Measurements from ENCODE around the gene PNMA6A. TPM values are rescaled to one million over a fixed set of nuclear protein-coding genes. Genes with fewer than 3 reads are reported as not detected.
"Not testable (repeated sequence)": the region's sequence is repeated elsewhere in the genome, so short reads cannot be mapped to it uniquely, and the experiment has no call there.

PNMA6A gene
- total RNA-seq, 1 donor from 2014 or later: 1.2 TPM

- Histone ChIP-seq H3K36me3 (no peaks in the 10 kb centered on the region), H3K4me1 (no peaks in the 10 kb centered on the region), H3K4me3 (no peak overlapping the region), H3K27me3 (no peaks in the 10 kb centered on the region), H3K9me3 (no peaks in the 10 kb centered on the region), H3K27ac (no peak overlapping the region)
- no peak for DNase-seq (ENCODE audit: extremely low spot score in 2 of 2)
- TF ChIP-seq, protein P1, sequence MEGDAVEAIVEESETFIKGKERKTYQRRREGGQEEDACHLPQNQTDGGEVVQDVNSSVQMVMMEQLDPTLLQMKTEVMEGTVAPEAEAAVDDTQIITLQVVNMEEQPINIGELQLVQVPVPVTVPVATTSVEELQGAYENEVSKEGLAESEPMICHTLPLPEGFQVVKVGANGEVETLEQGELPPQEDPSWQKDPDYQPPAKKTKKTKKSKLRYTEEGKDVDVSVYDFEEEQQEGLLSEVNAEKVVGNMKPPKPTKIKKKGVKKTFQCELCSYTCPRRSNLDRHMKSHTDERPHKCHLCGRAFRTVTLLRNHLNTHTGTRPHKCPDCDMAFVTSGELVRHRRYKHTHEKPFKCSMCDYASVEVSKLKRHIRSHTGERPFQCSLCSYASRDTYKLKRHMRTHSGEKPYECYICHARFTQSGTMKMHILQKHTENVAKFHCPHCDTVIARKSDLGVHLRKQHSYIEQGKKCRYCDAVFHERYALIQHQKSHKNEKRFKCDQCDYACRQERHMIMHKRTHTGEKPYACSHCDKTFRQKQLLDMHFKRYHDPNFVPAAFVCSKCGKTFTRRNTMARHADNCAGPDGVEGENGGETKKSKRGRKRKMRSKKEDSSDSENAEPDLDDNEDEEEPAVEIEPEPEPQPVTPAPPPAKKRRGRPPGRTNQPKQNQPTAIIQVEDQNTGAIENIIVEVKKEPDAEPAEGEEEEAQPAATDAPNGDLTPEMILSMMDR (IDR thresholded peaks at IDR 0.05): no peak
- TF ChIP-seq POLR2A (IDR thresholded peaks at IDR 0.05) (no peak), POLR2AphosphoS5 (IDR thresholded peaks at IDR 0.05; ENCODE audit: insufficient read depth in 1 of 2, low read depth in 1 of 2) (no peak)
- intact Hi-C loops (cut with DNase I): no loop called here
Measured at GRCh38 chrX:153075366-153075765, 3.1 kb downstream of the PNMA6A start.

- H3K36me3 ChIP-seq; intact Hi-C loops (cut with DNase I); H3K4me1 ChIP-seq; H3K27me3 ChIP-seq; DNase-seq (ENCODE audit: extremely low spot score in 2 of 2); H3K27ac ChIP-seq; H3K4me3 ChIP-seq; H3K9me3 ChIP-seq: not testable (repeated sequence)
Measured at GRCh38 chrX:153077437-153078135, 5.3 kb downstream of the PNMA6A start.

DNA sequence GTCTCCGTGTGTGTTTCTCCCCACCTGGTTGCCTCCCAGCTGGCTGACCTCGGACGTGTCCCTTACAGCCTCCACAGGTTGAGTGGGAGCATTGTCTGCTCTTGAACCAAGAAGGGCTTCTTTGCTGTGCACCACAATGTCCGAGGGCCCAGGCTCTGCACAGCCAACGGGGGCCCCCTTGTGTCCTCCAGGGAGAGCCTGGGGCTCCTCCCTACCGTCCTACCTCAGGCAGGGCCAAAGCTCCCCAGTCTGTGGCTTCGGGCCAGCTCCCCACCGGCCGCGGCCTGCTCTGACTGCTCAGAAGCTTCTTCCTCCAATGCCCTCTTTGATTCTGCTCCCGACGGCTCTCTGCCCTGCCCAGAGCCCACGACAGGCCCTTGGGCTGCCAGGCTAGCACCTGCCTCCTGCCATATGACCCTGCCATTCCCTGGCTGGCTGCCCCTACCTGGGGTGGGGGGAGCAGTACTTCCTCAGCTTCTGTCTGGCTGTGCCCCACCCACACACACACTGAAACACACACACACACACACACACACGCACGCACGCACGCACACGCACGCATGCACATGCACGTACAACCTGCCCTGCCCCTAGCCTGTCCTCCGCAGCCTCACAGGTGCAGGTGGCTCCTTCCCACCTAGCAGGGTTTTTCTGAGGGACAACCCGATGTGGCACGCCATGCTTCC lies 11.1 kb downstream of the PNMA6A start:
- H3K36me3 ChIP-seq; H3K4me3 ChIP-seq; H3K4me1 ChIP-seq; intact Hi-C loops (cut with DNase I); DNase-seq (ENCODE audit: extremely low spot score in 2 of 2); H3K27ac ChIP-seq; H3K9me3 ChIP-seq; H3K27me3 ChIP-seq: not testable (repeated sequence)

- Histone ChIP-seq H3K36me3 (no peaks in the 10 kb centered on the region), H3K4me1 (no peaks in the 10 kb centered on the region), H3K27me3 (no peaks in the 10 kb centered on the region), H3K4me3 (no peak overlapping the region), H3K27ac (no peak overlapping the region), H3K9me3 (no peaks in the 10 kb centered on the region)
- DNase-seq (ENCODE audit: extremely low spot score in 2 of 2): no peak
- intact Hi-C loops (cut with DNase I): no loop called here
- TF ChIP-seq POLR2AphosphoS5 (IDR thresholded peaks at IDR 0.05; ENCODE audit: insufficient read depth in 1 of 2, low read depth in 1 of 2) (no peak), POLR2A (IDR thresholded peaks at IDR 0.05) (no peak)
- TF ChIP-seq, protein P1 (IDR thresholded peaks at IDR 0.05): no peak
Measured at GRCh38 chrX:153102418-153102817, 30.2 kb downstream of the PNMA6A start.

DNA sequence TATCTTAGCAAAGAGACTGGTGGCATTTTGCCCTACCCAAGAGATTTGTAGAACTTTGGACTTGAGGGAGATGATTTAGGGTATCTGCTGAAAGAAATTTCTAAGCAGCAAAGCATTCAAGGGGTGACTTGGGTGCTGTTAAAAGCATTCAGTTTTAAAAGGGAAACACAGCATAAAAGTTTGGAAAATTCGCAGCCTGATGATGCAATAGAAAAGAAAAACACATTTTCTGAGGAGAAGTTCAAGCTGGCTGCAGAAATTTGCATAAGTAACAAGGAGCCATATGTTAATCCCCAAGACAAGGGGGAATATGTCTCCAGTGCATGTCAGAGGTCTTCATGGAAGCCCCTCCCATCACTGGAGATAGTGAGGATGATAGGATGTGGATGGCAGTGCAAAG lies 32.7 kb downstream of the PNMA6A start:
- H3K27me3 ChIP-seq; H3K4me1 ChIP-seq; H3K36me3 ChIP-seq; intact Hi-C loops (cut with DNase I); DNase-seq (ENCODE audit: extremely low spot score in 2 of 2); H3K4me3 ChIP-seq; H3K27ac ChIP-seq; H3K9me3 ChIP-seq: not testable (repeated sequence)

GRCh38 chrX:153106092-153106801 lies 34.0 kb downstream of the PNMA6A start:
- H3K4me3 ChIP-seq; H3K9me3 ChIP-seq; H3K27ac ChIP-seq; DNase-seq (ENCODE audit: extremely low spot score in 2 of 2); intact Hi-C loops (cut with DNase I); H3K36me3 ChIP-seq; H3K4me1 ChIP-seq; H3K27me3 ChIP-seq: not testable (repeated sequence)

GRCh38 chrX:153110735-153111134 lies 38.5 kb downstream of the PNMA6A start:
- not testable (repeated sequence) for H3K27me3 ChIP-seq

GRCh38 chrX:153113851-153114250 lies 41.6 kb downstream of the PNMA6A start:
- H3K4me3 ChIP-seq; H3K9me3 ChIP-seq; H3K4me1 ChIP-seq; intact Hi-C loops (cut with DNase I); DNase-seq (ENCODE audit: extremely low spot score in 2 of 2); H3K27me3 ChIP-seq; H3K27ac ChIP-seq; H3K36me3 ChIP-seq: not testable (repeated sequence)

More at GRCh38 chrX:153110735-153111134, 38.5 kb downstream of the PNMA6A start:
- H3K9me3 ChIP-seq; DNase-seq (ENCODE audit: extremely low spot score in 2 of 2); H3K4me3 ChIP-seq; H3K36me3 ChIP-seq; H3K27ac ChIP-seq; intact Hi-C loops (cut with DNase I); H3K4me1 ChIP-seq: not testable (repeated sequence)

- H3K9me3 ChIP-seq; H3K36me3 ChIP-seq; H3K4me3 ChIP-seq; H3K27me3 ChIP-seq; H3K27ac ChIP-seq; intact Hi-C loops (cut with DNase I); DNase-seq (ENCODE audit: extremely low spot score in 2 of 2); H3K4me1 ChIP-seq: not testable (repeated sequence)
Measured at GRCh38 chrX:153117754-153118153, 45.5 kb downstream of the PNMA6A start.

GRCh38 chrX:153120230-153120629 lies 48.0 kb downstream of the PNMA6A start:
- H3K27ac ChIP-seq; intact Hi-C loops (cut with DNase I); DNase-seq (ENCODE audit: extremely low spot score in 2 of 2); H3K9me3 ChIP-seq; H3K4me3 ChIP-seq; H3K36me3 ChIP-seq; H3K4me1 ChIP-seq; H3K27me3 ChIP-seq: not testable (repeated sequence)

GRCh38 chrX:153123468-153123867 lies 51.2 kb downstream of the PNMA6A start:
- H3K36me3 ChIP-seq; H3K9me3 ChIP-seq; H3K27me3 ChIP-seq; H3K27ac ChIP-seq; DNase-seq (ENCODE audit: extremely low spot score in 2 of 2); intact Hi-C loops (cut with DNase I); H3K4me3 ChIP-seq; H3K4me1 ChIP-seq: not testable (repeated sequence)

Measured in vagina (tissue), 2 donors.